ENCODE results near the gene BCL2L11. TPM values are rescaled to one million over a fixed set of nuclear protein-coding genes. Genes with fewer than 3 reads are reported as not detected.
A peak's percentile ranks its signal among the peaks of the same experiment; 100 is the strongest.

BCL2L11 gene
- total and polyA plus RNA-seq, 10 of the 15 experiments (the other 5 are each of a cell fraction or from before 2014, with no cell fraction given) = 0.29 to 10.1 (median 1.1) TPM

- H3K9ac ChIP-seq (ENCODE audit: control insufficient read depth, insufficient read depth, low read length) = no peak overlapping the region
- peaks cover 7% of the 10 kb centered on the region for H3K4me1 ChIP-seq (ENCODE audit: control insufficient read depth, insufficient read depth, low read length)
- no peak overlapping the region for H3K27ac ChIP-seq (ENCODE audit: control insufficient read depth, insufficient read depth)
- ChIA-PET POLR2A (interaction anchor here (1.3 to 2.2 kb wide), 5 partner anchors 11 to 87 kb away, joined by 3 to 39 read pairs (median 12); partner anchors contain the start of gene BCL2L11), CTCF (interaction anchor here (1.5 to 2.2 kb wide), 4 partner anchors 9 to 38 kb away, joined by 5 to 28 read pairs (median 11); no protein-coding TSS in a partner anchor), SMC1A (ENCODE audit: uncharacterized antibody, unreplicated experiment) (interaction anchor here (0.9 to 3.5 kb wide), 11 partner anchors 10 to 459 kb away, joined by 3 to 113 read pairs (median 11); no protein-coding TSS in a partner anchor), RAD21 (ENCODE audit: unreplicated experiment) (interaction anchor here (1.4 to 3.5 kb wide), 11 partner anchors 9 to 90 kb away, joined by 3 to 139 read pairs (median 27); partner anchors contain the start of gene BCL2L11)
- H3K4me3 ChIP-seq = no peak overlapping the region
- no peaks in the 10 kb centered on the region for H3K36me3 ChIP-seq (ENCODE audit: control insufficient read depth in 2 of 2, insufficient read depth in 2 of 2, low read length in 1 of 2)
- no peak overlapping the region for H3K4me2 ChIP-seq (ENCODE audit: control insufficient read depth, insufficient read depth)
- FAIRE-seq (no peak), ATAC-seq (no peak), DNase-seq (ENCODE audit: low read depth, low spot score) (no peak)
- no peak for TF ChIP-seq RCOR1 (conservative IDR thresholded peaks at IDR 0.05; ENCODE audit: low read depth, low read length)
- BruUV-seq (replicated peaks) = no TSS peak
- WGBS (ENCODE audit: insufficient coverage, insufficient replicate concordance, low lambda C conversion rate, missing lambda C conversion rate) = 95% methylated on average over 1 of the region's 1 CpG
- intact Hi-C loops (cut with micrococcal nuclease; ENCODE audit: unreplicated experiment) (loop anchor here (2.0 kb wide), 1 partner anchor 31 kb away; no protein-coding TSS in a partner anchor), in situ Hi-C loops (cut with MboI) (loop anchor here (25.0 kb wide), 1 partner anchor 346 kb away; no protein-coding TSS in a partner anchor)
- no peaks in the 10 kb centered on the region for H4K20me1 ChIP-seq (ENCODE audit: control insufficient read depth, insufficient read depth)
- no peaks in the 10 kb centered on the region for H3K27me3 ChIP-seq (replicated peaks in 1 of 2; ENCODE audit: control insufficient read depth in 2 of 2, insufficient read depth in 2 of 2, low read length in 1 of 2)
- H2AFZ ChIP-seq (ENCODE audit: control insufficient read depth, low read depth, low read length) = no peak overlapping the region
- no peaks in the 10 kb centered on the region for H3K79me2 ChIP-seq (ENCODE audit: control insufficient read depth, insufficient read depth, low read length)
- H3K9me3 ChIP-seq (replicated peaks; ENCODE audit: control insufficient read depth, insufficient read depth, low read length) = peaks cover 4% of the 10 kb centered on the region
Measured at GRCh38 chr2:111207851-111208250, 87.1 kb downstream of the BCL2L11 start.

- intact Hi-C loops (cut with micrococcal nuclease; ENCODE audit: unreplicated experiment) (loop anchor here (1.0 to 2.0 kb wide), 3 partner anchors 11 to 30 kb away; no protein-coding TSS in a partner anchor), in situ Hi-C loops (cut with MboI) (loop anchor here (25.0 kb wide), 1 partner anchor 346 kb away; no protein-coding TSS in a partner anchor)
- ChIA-PET RAD21 (ENCODE audit: unreplicated experiment) (interaction anchor here (0.7 to 3.5 kb wide), 20 partner anchors 10 to 533 kb away, joined by 3 to 139 read pairs (median 6); partner anchors contain the start of genes BCL2L11 and BUB1), POLR2A (interaction anchor here (1.0 to 2.2 kb wide), 9 partner anchors 8 to 88 kb away, joined by 3 to 39 read pairs (median 8); partner anchors contain the start of gene BCL2L11), SMC1A (ENCODE audit: uncharacterized antibody, unreplicated experiment) (interaction anchor here (0.5 to 3.5 kb wide), 23 partner anchors 11 to 488 kb away, joined by 3 to 113 read pairs (median 4); no protein-coding TSS in a partner anchor), CTCF (interaction anchor here (0.8 to 2.2 kb wide), 9 partner anchors 10 to 460 kb away, joined by 3 to 28 read pairs (median 5); no protein-coding TSS in a partner anchor)
- ATAC-seq (peak; percentile 59), FAIRE-seq (no peak), DNase-seq (ENCODE audit: low read depth, low spot score) (no peak)
- Histone ChIP-seq H3K27me3 (replicated peaks in 1 of 2; ENCODE audit: control insufficient read depth in 2 of 2, insufficient read depth in 2 of 2, low read length in 1 of 2) (no peaks in the 10 kb centered on the region), H2AFZ (ENCODE audit: control insufficient read depth, low read depth, low read length) (no peak overlapping the region), H3K4me1 (ENCODE audit: control insufficient read depth, insufficient read depth, low read length) (peaks cover 7% of the 10 kb centered on the region), H3K9me3 (replicated peaks; ENCODE audit: control insufficient read depth, insufficient read depth, low read length) (peaks cover 4% of the 10 kb centered on the region), H4K20me1 (ENCODE audit: control insufficient read depth, insufficient read depth) (no peaks in the 10 kb centered on the region), H3K79me2 (ENCODE audit: control insufficient read depth, insufficient read depth, low read length) (no peaks in the 10 kb centered on the region), H3K4me3 (no peak overlapping the region), H3K27ac (ENCODE audit: control insufficient read depth, insufficient read depth) (peak overlapping the region; percentile 68), H3K36me3 (ENCODE audit: control insufficient read depth in 2 of 2, insufficient read depth in 2 of 2, low read length in 1 of 2) (no peaks in the 10 kb centered on the region), H3K9ac (ENCODE audit: control insufficient read depth, insufficient read depth, low read length) (no peak overlapping the region), H3K4me2 (ENCODE audit: control insufficient read depth, insufficient read depth) (peak overlapping the region; percentile 28)
- no TSS peak for BruUV-seq (replicated peaks)
- WGBS (ENCODE audit: insufficient coverage, insufficient replicate concordance, low lambda C conversion rate, missing lambda C conversion rate) = 35% methylated on average over 1 of the region's 1 CpG
- no peak for TF ChIP-seq CHD4 (IDR thresholded peaks at IDR 0.05)
- TF ChIP-seq RAD21 (IDR thresholded peaks at IDR 0.05; ENCODE audit: insufficient read depth, low read depth, low read length) = no peak
- no peak for TF ChIP-seq NFIC (IDR thresholded peaks at IDR 0.05; ENCODE audit: low read depth, low read length)
- no peak for TF ChIP-seq SREBF2 (IDR thresholded peaks at IDR 0.05; ENCODE audit: low read length)
- no peak for TF ChIP-seq CEBPZ (IDR thresholded peaks at IDR 0.05; ENCODE audit: low read depth, low read length)
- TF ChIP-seq E4F1 (IDR thresholded peaks at IDR 0.05; ENCODE audit: borderline replicate concordance, partially characterized antibody) = no peak
- 0 out of 2 replicates have a peak, but pooled peaks have one; percentile 63 for TF ChIP-seq SMARCA5 (IDR thresholded peaks at IDR 0.05)
Measured at GRCh38 chr2:111208639-111209038, 87.9 kb downstream of the BCL2L11 start.

Data from GM12878 (cell line).